GM18499 (cell line): ENCODE measurements around the gene MAU2.

Experiments used
- ATAC-seq: cut with Tn5 transposase; IDR thresholded peaks from one replicate; pipeline ENCODE4 v1.9.1; 2021; ENCODE audit warnings: moderate number of reproducible peaks; ENCODE audit not compliant: insufficient read depth, unreplicated experiment

Gene MAU2, protein sequence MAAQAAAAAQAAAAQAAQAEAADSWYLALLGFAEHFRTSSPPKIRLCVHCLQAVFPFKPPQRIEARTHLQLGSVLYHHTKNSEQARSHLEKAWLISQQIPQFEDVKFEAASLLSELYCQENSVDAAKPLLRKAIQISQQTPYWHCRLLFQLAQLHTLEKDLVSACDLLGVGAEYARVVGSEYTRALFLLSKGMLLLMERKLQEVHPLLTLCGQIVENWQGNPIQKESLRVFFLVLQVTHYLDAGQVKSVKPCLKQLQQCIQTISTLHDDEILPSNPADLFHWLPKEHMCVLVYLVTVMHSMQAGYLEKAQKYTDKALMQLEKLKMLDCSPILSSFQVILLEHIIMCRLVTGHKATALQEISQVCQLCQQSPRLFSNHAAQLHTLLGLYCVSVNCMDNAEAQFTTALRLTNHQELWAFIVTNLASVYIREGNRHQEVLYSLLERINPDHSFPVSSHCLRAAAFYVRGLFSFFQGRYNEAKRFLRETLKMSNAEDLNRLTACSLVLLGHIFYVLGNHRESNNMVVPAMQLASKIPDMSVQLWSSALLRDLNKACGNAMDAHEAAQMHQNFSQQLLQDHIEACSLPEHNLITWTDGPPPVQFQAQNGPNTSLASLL

DNA sequence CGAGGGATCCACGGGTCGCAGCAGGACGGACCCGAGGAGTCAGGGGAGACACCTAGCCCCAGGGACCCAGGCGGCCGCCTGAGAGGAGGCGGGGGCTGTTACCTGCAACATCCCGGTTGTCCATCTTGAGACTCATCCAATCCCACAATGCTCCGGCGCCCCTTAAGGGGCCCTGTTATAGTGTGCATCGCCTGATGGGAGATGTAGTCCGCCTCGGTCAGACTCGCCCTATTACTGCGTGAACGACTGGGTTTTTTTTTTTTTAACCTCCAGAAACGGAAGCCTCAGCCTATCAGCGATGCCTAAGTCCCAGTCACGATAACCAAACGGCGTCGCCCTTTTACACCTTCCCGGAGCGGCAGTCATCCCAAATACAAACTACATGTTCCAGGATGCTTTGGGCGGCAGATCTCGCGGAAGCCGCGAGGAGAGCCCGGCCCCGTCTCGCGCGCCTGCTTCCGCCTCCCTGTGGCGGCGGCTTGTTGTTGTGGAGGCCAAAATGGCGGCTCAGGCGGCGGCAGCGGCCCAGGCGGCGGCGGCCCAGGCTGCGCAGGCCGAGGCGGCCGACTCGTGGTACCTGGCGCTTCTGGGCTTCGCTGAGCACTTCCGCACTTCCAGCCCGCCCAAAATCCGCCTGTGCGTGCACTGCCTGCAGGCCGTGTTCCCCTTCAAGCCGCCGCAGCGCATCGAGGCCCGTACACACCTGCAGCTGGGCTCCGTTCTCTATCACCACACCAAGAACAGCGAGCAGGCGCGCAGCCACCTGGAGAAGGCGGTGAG lies at the start of gene MAU2, which contains the start of gene SUGP1:
Gene MAU2, plus strand, starts transcription at position 469 of the 780 bp plus-strand sequence. Its CDS starts 31 bp downstream, at position 500.
Gene SUGP1, minus strand, starts transcription at position 149 of the 780 bp plus-strand sequence. Its CDS starts 13 bp downstream, at position 136.
- peak; percentile 79 for ATAC-seq

DNA sequence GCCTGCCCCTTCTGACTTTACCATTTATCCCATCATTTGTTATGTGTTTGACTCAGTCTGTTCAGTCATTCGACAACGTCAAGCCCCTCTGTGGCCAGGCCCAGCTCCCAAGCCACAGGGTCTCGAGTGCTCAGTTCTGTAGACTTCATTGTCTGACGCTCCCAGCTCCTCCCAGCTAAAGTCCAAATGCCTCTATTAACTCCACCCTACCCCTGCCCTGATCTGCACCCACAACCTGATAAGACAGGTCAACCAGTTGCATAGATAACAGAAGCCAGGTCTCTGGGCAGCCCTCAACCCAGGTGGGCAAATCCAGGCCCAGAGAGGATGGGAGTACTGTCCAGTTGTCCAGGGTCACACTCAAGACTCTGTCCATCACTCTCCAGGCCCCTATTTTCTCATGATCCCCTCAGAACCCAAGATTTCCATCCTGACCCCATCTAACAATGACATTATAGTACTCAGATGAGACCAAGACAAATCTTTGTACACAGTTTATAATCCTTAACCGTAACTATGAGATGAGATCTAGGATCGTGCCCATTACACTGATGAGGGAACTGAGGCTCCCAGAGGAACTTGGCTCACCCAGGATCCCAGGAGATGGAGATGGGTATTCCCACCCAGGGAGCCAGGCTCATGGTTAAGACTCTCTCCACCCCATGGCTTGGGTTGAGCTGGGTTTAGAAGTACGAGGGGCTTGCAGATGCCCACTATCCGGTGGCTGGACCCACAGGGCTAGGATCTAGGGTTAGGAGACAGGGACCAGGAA lies 48.6 kb upstream of the MAU2 start:
- no peak for ATAC-seq

- no peak for ATAC-seq
Observed at GRCh38 chr19:19274146-19274545, 46.5 kb upstream of the MAU2 start.

- no peak for ATAC-seq
Observed at GRCh38 chr19:19274716-19275565, 45.7 kb upstream of the MAU2 start.

GRCh38 chr19:19276386-19276785 lies 44.2 kb upstream of the MAU2 start:
- no peak for ATAC-seq

- ATAC-seq, result no peak
Observed at GRCh38 chr19:19276851-19277250, 43.8 kb upstream of the MAU2 start.

DNA sequence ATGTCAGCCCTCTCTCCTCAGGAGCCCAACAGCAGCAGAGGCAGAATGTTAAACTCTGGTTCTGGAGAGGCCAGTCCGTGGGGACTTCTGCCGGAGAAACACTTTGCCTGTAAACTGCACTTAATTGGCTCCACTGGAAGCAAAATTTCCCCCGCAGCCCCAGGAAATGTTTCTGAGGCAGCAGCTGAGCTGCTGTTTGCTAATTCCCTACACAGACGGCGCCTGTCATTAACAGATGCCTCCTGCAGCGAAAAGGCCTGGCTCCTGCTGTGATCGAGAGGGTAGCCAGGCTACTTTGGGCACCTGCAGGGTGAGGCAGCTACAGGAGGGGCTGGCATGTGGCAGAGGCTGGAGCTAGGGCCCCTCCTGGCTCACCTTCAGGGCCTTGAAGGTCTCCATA lies 42.3 kb upstream of the MAU2 start:
- ATAC-seq, result no peak

DNA sequence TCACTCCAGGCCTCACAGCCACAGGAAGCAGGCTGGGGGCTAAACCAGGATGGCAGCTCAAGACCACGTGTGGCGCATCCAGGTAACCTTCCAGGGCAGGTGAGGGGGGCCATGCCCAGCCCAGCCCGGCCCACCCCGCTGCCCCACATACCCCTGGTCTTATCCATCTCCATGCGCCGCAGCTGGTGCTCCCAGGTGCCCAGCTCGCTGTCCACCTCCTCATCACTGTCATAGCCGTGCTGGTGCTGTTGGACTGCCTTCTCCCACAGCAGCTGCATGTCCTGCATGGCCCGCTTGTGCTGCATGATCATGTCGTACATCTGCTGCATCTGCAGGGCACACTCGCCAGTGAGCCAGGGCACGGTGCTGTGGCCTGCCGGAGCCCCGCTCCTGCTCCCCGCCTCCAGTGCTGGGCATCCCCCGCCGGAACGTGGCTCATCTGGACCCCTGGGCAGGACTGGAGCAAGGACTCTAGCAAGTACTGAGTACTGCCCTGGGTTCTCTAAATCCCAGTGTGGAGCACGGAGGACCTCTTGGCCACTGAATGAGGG lies 41.5 kb upstream of the MAU2 start:
- ATAC-seq, result no peak

DNA sequence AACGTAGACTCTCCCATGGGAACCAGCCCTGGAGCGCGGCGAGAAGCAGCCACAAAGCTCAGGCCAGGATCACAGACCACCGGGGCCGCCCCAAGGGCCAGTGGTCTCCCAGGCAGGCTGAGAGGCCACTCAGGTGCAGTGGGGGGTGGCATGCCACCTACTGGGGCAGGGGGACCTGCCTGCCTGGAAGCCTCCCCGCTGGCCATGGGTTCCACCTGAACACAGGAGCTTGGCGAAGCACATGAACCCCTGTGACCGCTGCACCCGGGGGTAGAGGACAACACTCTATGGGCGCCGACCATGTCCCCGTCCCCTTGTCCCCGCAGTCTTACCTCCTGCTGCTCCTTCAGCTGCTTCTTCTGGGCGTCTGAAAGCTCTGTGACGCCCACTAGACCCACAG lies 40.8 kb upstream of the MAU2 start:
- ATAC-seq, result no peak

DNA sequence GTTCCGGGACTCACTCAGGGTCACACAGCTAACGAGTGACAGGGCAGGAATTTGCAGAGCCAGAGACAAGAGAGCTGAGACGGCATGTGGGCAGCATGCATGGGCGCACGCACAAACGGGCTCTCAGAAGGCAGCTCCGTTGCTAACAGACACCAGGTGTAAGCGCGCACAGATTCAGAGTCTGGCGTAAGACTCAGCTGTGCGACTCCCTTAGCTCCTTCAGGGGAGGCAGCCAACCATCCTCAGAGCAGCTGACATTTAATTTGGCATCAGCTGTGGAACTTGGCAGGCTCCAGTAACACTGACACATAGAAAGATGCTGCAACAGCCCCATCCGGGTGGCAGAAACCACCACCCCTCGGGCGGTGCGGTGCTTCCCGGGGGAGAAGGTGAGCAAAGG lies 40.1 kb upstream of the MAU2 start:
- ATAC-seq, result no peak

- no peak for ATAC-seq
Observed at GRCh38 chr19:19285686-19286085, 34.9 kb upstream of the MAU2 start.

DNA sequence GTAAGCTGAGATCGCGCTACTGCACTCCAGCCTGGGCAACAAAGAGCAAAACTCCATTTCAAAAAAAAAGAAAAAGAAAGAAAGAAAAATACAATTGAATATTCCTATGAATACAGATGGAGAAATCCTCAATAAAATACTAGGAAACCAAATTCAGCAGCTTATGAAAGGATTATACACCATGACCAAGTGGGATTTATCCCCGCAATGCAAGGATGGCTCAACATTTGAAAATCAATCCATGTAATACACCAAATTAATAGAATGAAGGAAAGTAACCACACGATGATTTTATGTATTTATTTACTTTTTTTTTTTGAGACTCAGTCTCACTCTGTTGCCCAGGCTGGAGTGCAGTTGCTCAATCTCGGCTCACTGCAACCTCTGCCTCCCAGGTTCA lies 28.0 kb upstream of the MAU2 start:
- ATAC-seq, result no peak

GRCh38 chr19:19294914-19295313 lies 25.7 kb upstream of the MAU2 start:
- ATAC-seq, result no peak

GRCh38 chr19:19296953-19297689 lies 23.5 kb upstream of the MAU2 start:
- ATAC-seq, result no peak

DNA sequence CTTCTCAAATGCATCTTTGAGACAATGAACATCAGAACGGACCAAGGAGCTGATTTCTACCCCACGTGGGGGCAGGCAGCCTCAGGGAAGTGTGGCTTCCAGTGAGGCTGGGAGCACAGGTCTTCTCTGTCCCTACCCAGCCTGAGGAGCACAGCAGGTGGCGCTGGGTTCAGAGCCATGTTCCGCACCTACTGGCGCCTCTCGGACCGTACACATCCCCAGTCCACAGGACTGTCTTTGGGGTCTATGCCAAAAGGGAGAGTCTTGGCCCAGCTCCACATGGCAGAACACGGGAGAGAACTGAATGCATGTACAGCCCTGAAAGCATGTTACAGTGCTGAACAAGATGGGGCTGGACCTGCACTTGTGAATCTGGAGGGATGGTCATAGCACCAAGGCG lies 22.9 kb upstream of the MAU2 start:
- ATAC-seq, result no peak

GRCh38 chr19:19300613-19301012 lies 20.0 kb upstream of the MAU2 start:
- no peak for ATAC-seq

GRCh38 chr19:19303411-19303810 lies 17.2 kb upstream of the MAU2 start:
- ATAC-seq, result no peak

- no peak for ATAC-seq
Observed at GRCh38 chr19:19304186-19304965, 16.3 kb upstream of the MAU2 start.
